ENCODE measurements around the gene SLC26A4. TPM values are rescaled to one million over a fixed set of nuclear protein-coding genes. Genes with fewer than 3 reads are reported as not detected.

SLC26A4 gene
- total and polyA plus RNA-seq, 10 of the 15 experiments (the other 5 are each of a cell fraction or from before 2014, with no cell fraction given) = 0.01 to 0.18 (median 0.08) TPM; not detected in 5

DNA sequence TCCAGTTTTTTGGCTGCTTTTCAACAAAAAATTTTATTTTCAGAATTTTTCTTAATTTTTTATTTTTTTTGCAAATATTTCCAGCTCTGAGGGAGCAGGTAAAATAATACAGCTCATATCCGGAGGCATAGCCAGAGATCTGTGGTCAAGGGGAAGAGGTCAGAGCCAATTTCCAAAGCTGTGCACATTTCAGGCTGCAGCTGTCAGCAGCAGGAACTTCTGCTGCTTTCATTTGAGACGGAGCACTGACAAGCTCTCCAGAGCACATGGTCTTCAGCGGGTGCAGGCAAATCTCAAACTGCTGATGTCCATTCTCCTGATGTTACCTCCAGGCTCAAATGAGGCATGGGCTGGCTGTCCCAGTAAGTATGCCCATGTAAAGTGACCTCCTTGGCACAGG lies 31.1 kb downstream of the SLC26A4 start:
- POLR2A ChIA-PET = no interaction called here
- H3K27ac ChIP-seq (ENCODE audit: control insufficient read depth, insufficient read depth) = no peak overlapping the region
- intact Hi-C loops (cut with micrococcal nuclease; ENCODE audit: unreplicated experiment) = no loop called here
- H3K4me1 ChIP-seq (ENCODE audit: control insufficient read depth, insufficient read depth, low read length) = no peaks in the 10 kb centered on the region
- RAD21 ChIA-PET (ENCODE audit: unreplicated experiment) = no interaction called here
- in situ Hi-C loops (cut with MboI) = no loop called here
- H4K20me1 ChIP-seq (ENCODE audit: control insufficient read depth, insufficient read depth) = no peaks in the 10 kb centered on the region; the same call in 1 of the 2 replicates
- FAIRE-seq (no peak), ATAC-seq (no peak), DNase-seq (ENCODE audit: low read depth, low spot score) (no peak)
- CTCF ChIA-PET = no interaction called here
- H2AFZ ChIP-seq (ENCODE audit: control insufficient read depth, low read depth, low read length) = no peak overlapping the region
- no peaks in the 10 kb centered on the region for H3K79me2 ChIP-seq (ENCODE audit: control insufficient read depth, insufficient read depth, low read length)
- no peak overlapping the region for H3K9ac ChIP-seq (ENCODE audit: control insufficient read depth, insufficient read depth, low read length)
- H3K36me3 ChIP-seq (ENCODE audit: control insufficient read depth in 2 of 2, insufficient read depth in 2 of 2, low read length in 1 of 2) = no peaks in the 10 kb centered on the region
- peaks cover 2 to 3% of the 10 kb centered on the region in 2 experiments; a peak in 3 of 4 replicates for H3K27me3 ChIP-seq (replicated peaks in 1 of 2; ENCODE audit: control insufficient read depth in 2 of 2, insufficient read depth in 2 of 2, low read length in 1 of 2)
- SMC1A ChIA-PET (ENCODE audit: uncharacterized antibody, unreplicated experiment) = no interaction called here
- H3K4me3 ChIP-seq = no peak overlapping the region
- 25% methylated on average over 3 of the region's 3 CpGs for WGBS (ENCODE audit: insufficient coverage, insufficient replicate concordance, low lambda C conversion rate, missing lambda C conversion rate)
- H3K9me3 ChIP-seq (replicated peaks; ENCODE audit: control insufficient read depth, insufficient read depth, low read length) = no peaks in the 10 kb centered on the region
- no TSS peak for BruUV-seq (replicated peaks)
- no peak overlapping the region for H3K4me2 ChIP-seq (ENCODE audit: control insufficient read depth, insufficient read depth)
- TF ChIP-seq RCOR1 (conservative IDR thresholded peaks at IDR 0.05; ENCODE audit: low read depth, low read length) = no peak
- TF ChIP-seq, protein P1, sequence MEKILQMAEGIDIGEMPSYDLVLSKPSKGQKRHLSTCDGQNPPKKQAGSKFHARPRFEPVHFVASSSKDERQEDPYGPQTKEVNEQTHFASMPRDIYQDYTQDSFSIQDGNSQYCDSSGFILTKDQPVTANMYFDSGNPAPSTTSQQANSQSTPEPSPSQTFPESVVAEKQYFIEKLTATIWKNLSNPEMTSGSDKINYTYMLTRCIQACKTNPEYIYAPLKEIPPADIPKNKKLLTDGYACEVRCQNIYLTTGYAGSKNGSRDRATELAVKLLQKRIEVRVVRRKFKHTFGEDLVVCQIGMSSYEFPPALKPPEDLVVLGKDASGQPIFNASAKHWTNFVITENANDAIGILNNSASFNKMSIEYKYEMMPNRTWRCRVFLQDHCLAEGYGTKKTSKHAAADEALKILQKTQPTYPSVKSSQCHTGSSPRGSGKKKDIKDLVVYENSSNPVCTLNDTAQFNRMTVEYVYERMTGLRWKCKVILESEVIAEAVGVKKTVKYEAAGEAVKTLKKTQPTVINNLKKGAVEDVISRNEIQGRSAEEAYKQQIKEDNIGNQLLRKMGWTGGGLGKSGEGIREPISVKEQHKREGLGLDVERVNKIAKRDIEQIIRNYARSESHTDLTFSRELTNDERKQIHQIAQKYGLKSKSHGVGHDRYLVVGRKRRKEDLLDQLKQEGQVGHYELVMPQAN (conservative IDR thresholded peaks at IDR 0.05) = no peak
- TF ChIP-seq, protein P2, sequence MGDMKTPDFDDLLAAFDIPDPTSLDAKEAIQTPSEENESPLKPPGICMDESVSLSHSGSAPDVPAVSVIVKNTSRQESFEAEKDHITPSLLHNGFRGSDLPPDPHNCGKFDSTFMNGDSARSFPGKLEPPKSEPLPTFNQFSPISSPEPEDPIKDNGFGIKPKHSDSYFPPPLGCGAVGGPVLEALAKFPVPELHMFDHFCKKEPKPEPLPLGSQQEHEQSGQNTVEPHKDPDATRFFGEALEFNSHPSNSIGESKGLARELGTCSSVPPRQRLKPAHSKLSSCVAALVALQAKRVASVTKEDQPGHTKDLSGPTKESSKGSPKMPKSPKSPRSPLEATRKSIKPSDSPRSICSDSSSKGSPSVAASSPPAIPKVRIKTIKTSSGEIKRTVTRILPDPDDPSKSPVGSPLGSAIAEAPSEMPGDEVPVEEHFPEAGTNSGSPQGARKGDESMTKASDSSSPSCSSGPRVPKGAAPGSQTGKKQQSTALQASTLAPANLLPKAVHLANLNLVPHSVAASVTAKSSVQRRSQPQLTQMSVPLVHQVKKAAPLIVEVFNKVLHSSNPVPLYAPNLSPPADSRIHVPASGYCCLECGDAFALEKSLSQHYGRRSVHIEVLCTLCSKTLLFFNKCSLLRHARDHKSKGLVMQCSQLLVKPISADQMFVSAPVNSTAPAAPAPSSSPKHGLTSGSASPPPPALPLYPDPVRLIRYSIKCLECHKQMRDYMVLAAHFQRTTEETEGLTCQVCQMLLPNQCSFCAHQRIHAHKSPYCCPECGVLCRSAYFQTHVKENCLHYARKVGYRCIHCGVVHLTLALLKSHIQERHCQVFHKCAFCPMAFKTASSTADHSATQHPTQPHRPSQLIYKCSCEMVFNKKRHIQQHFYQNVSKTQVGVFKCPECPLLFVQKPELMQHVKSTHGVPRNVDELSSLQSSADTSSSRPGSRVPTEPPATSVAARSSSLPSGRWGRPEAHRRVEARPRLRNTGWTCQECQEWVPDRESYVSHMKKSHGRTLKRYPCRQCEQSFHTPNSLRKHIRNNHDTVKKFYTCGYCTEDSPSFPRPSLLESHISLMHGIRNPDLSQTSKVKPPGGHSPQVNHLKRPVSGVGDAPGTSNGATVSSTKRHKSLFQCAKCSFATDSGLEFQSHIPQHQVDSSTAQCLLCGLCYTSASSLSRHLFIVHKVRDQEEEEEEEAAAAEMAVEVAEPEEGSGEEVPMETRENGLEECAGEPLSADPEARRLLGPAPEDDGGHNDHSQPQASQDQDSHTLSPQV (IDR thresholded peaks at IDR 0.05) = no peak
- no peak for TF ChIP-seq HDAC2 (IDR thresholded peaks at IDR 0.05)
- TF ChIP-seq, protein P3, sequence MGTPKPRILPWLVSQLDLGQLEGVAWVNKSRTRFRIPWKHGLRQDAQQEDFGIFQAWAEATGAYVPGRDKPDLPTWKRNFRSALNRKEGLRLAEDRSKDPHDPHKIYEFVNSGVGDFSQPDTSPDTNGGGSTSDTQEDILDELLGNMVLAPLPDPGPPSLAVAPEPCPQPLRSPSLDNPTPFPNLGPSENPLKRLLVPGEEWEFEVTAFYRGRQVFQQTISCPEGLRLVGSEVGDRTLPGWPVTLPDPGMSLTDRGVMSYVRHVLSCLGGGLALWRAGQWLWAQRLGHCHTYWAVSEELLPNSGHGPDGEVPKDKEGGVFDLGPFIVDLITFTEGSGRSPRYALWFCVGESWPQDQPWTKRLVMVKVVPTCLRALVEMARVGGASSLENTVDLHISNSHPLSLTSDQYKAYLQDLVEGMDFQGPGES (IDR thresholded peaks at IDR 0.05) = no peak
- no peak for TF ChIP-seq SUPT20H (IDR thresholded peaks at IDR 0.05; ENCODE audit: borderline replicate concordance, control insufficient read depth, low read depth, low read length)
- TF ChIP-seq FOXK2 (IDR thresholded peaks at IDR 0.05) = no peak
- no peak for TF ChIP-seq SRF (IDR thresholded peaks at IDR 0.05; ENCODE audit: low read depth in 2 of 2, low read length in 2 of 2)
- TF ChIP-seq ZNF24 (IDR thresholded peaks at IDR 0.05) = no peak
- TF ChIP-seq CHD2 (IDR thresholded peaks at IDR 0.05; ENCODE audit: borderline replicate concordance, low read depth, low read length) = no peak
- TF ChIP-seq POLR2AphosphoS2 (IDR thresholded peaks at IDR 0.05; ENCODE audit: low read depth, low read length) = no peak
- TF ChIP-seq LARP7 (IDR thresholded peaks at IDR 0.05) = no peak
- TF ChIP-seq YBX1 (IDR thresholded peaks at IDR 0.05) = no peak
